BJ (cell line): ENCODE results near the gene PUS1. TPM values are rescaled to one million over a fixed set of nuclear protein-coding genes. Genes with fewer than 3 reads are reported as not detected.

Source experiments
- CTCF ChIA-PET: fragments of 350-600 bp; formaldehyde crosslinking; extraction: SDS; loops from one replicate; lab custom pipeline; 2021; ENCODE audit warnings: antibody characterized with exemption, inconsistent platforms; lab: Yijun Ruan, JAX
- POLR2A ChIA-PET: fragments of 300-600 bp; sonication (Branson Sonifier 250); formaldehyde crosslinking; extraction: SDS; loops from one replicate; lab custom pipeline; 2021; ENCODE audit warnings: antibody characterized with exemption; lab: Charles Lee
- DNase-seq: peaks from one replicate; pipeline ENCODE4 v3.0.0-alpha.2; 2011; ENCODE audit warnings: low read depth
- H3K27me3 ChIP-seq: 2 replicates; pipeline ENCODE4 v1.6.0; 2011; ENCODE audit warnings: low read length; ENCODE audit not compliant: control insufficient read depth, insufficient read depth
- H3K36me3 ChIP-seq: 2 replicates; pipeline ENCODE4 v1.5.1; 2011; ENCODE audit warnings: low read length; ENCODE audit not compliant: control insufficient read depth, insufficient read depth
- H3K4me3 ChIP-seq: 2 replicates; pipeline ENCODE4 v1.5.1; 2011; ENCODE audit warnings: low read depth, mild to moderate bottlenecking, control low read depth, low read length
- CTCF ChIP-seq: IDR thresholded peaks from 2 replicates; pipeline ENCODE4 v1.5.1; 2011; ENCODE audit warnings: low read depth, mild to moderate bottlenecking, control low read depth, inconsistent platforms, low read length, moderate library complexity; ENCODE audit not compliant: insufficient read depth
- polyA plus RNA-seq: library from polyadenylated mRNA; depleted of rRNA; stranded (reverse); fragments of >200 nt; gene quantifications from 2 replicates; pipeline ENCODE4 v1.2.3, GENCODE V29; 2011

Gene PUS1
- polyA plus RNA-seq, 1 experiment = 21.2 TPM

- H3K27me3 ChIP-seq = no peaks in the 10 kb centered on the region
- no peak for DNase-seq
- H3K4me3 ChIP-seq = no peak overlapping the region
- ChIA-PET POLR2A (no interaction called here), CTCF (interaction anchor here (0.6 kb wide), 1 partner anchor 1011 kb away, joined by 3 read pairs; no protein-coding TSS in a partner anchor)
- TF ChIP-seq CTCF = no peak
- peaks cover 58% of the 10 kb centered on the region for H3K36me3 ChIP-seq
Measured at GRCh38 chr12:131919366-131920156, 9.5 kb upstream of the PUS1 start.

- peaks cover 53% of the 10 kb centered on the region for H3K36me3 ChIP-seq
- POLR2A ChIA-PET = no interaction called here
- H3K4me3 ChIP-seq = no peak overlapping the region
- no peak for DNase-seq
- no peaks in the 10 kb centered on the region for H3K27me3 ChIP-seq
- TF ChIP-seq CTCF = no peak
- CTCF ChIA-PET = no interaction called here
Measured at GRCh38 chr12:131920157-131920508, 8.9 kb upstream of the PUS1 start.

GRCh38 chr12:131920902-131921840, 7.9 kb upstream of the PUS1 start:
- DNase-seq = no peak

GRCh38 chr12:131921866-131922769, 7.0 kb upstream of the PUS1 start:
- POLR2A ChIA-PET = no interaction called here
- TF ChIP-seq CTCF = no peak
- Histone ChIP-seq H3K36me3 (peaks cover 40% of the 10 kb centered on the region), H3K27me3 (no peaks in the 10 kb centered on the region), H3K4me3 (no peak overlapping the region)
- DNase-seq = no peak
- CTCF ChIA-PET = no interaction called here

More at GRCh38 chr12:131920902-131921840, 7.9 kb upstream of the PUS1 start:
- ChIA-PET POLR2A (no interaction called here), CTCF (no interaction called here)
- Histone ChIP-seq H3K4me3 (no peak overlapping the region), H3K36me3 (peaks cover 44% of the 10 kb centered on the region), H3K27me3 (no peaks in the 10 kb centered on the region)
- TF ChIP-seq CTCF = no peak
